ENCODE results near the gene NINJ1.

The NINJ1 gene

GRCh38 chr9:93100276-93100636 is 33.8 kb downstream of the NINJ1 start:
- no peak for DNase-seq (ENCODE audit: low read depth)

- DNase-seq (ENCODE audit: low read depth): no peak
These were observed 34.3 kb downstream of the NINJ1 start for GRCh38 chr9:93099551-93100275.

GRCh38 chr9:93098236-93098946 is 35.7 kb downstream of the NINJ1 start:
- DNase-seq (ENCODE audit: low read depth): peak; percentile 58

- DNase-seq (ENCODE audit: low read depth): no peak
These were observed 36.4 kb downstream of the NINJ1 start for GRCh38 chr9:93097511-93098201.

GRCh38 chr9:93096811-93097382 is 37.2 kb downstream of the NINJ1 start:
- no peak for DNase-seq (ENCODE audit: low read depth)

GRCh38 chr9:93096131-93096802 is 37.8 kb downstream of the NINJ1 start, which contains the start of gene CARD19:
Gene CARD19 (plus strand): TSS chr9:93096217. CDS start chr9:93096346, 129 bp downstream.
- DNase-seq (ENCODE audit: low read depth): peak; percentile 54

GRCh38 chr9:93095205-93096130 is 38.6 kb downstream of the NINJ1 start:
- peak; percentile 100 for DNase-seq (ENCODE audit: low read depth)

GRCh38 chr9:93094658-93095204 is 39.3 kb downstream of the NINJ1 start:
- DNase-seq (ENCODE audit: low read depth): no peak

- DNase-seq (ENCODE audit: low read depth): no peak
These were observed 40.0 kb downstream of the NINJ1 start for GRCh38 chr9:93093877-93094657.

- DNase-seq (ENCODE audit: low read depth): no peak
These were observed 40.7 kb downstream of the NINJ1 start for GRCh38 chr9:93093127-93093876.

GRCh38 chr9:93092251-93092991 is 41.6 kb downstream of the NINJ1 start:
- no peak for DNase-seq (ENCODE audit: low read depth)

GRCh38 chr9:93091453-93092081 is 42.5 kb downstream of the NINJ1 start:
- no peak for DNase-seq (ENCODE audit: low read depth)

GRCh38 chr9:93091056-93091452 is 43.0 kb downstream of the NINJ1 start:
- no peak for DNase-seq (ENCODE audit: low read depth)

GRCh38 chr9:93090091-93090655 is 43.9 kb downstream of the NINJ1 start:
- DNase-seq (ENCODE audit: low read depth): no peak

- DNase-seq (ENCODE audit: low read depth): no peak
These were observed 44.5 kb downstream of the NINJ1 start for GRCh38 chr9:93089481-93089991.

GRCh38 chr9:93089024-93089423 is 45.0 kb downstream of the NINJ1 start:
- no peak for DNase-seq (ENCODE audit: low read depth)

GRCh38 chr9:93088656-93089015 is 45.4 kb downstream of the NINJ1 start:
- DNase-seq (ENCODE audit: low read depth): no peak

Measured in T-helper 22 cell (primary cell).